ENCODE measurements around the gene MAP2K1. TPM values are rescaled to one million over a fixed set of nuclear protein-coding genes. Genes with fewer than 3 reads are reported as not detected.
"Not testable (repeated sequence)": the region's sequence is repeated elsewhere in the genome, so short reads cannot be mapped to it uniquely, and the experiment has no call there.

Gene MAP2K1
- total RNA-seq, 6 experiments from 2014 or later, result 25.7 to 68.8 (median 53.9) TPM

DNA sequence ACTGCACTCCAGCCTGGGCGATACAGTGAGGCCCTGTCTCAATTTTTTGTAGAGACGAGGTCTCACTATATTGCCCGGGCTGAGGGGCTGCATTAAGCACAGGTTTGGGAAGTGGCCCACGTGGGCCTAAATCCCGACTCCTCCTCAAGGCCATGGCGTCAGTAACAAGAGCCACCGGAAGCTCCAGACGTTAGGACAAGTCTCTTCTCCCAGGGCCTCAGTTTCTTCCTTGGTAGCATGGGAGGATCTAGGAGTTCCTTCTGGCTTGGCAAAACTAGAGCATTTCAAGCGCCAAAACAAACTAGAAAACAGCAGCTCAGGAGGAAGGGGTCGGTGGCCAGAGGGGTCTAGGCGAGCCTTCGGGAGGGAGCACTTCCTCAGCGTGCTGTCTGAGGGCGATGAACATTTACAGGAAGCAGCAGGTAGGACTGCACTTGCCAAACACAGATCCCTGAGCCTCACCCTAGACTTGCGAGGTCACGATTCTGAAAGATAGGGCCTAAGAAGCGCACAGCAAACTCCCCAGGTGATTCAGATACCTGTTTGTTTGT is 110.3 kb downstream of the MAP2K1 start:
- WGBS (ENCODE audit: insufficient coverage, low coverage, low lambda C conversion rate, missing lambda C conversion rate), result 0% methylated on average over 11 of the region's 17 CpGs
- ATAC-seq (peak; percentile 32 to 43 (median 34)), DNase-seq (no peak)
- no peak for TF ChIP-seq POLR2A (IDR thresholded peaks at IDR 0.05)
- TF ChIP-seq, protein P1, sequence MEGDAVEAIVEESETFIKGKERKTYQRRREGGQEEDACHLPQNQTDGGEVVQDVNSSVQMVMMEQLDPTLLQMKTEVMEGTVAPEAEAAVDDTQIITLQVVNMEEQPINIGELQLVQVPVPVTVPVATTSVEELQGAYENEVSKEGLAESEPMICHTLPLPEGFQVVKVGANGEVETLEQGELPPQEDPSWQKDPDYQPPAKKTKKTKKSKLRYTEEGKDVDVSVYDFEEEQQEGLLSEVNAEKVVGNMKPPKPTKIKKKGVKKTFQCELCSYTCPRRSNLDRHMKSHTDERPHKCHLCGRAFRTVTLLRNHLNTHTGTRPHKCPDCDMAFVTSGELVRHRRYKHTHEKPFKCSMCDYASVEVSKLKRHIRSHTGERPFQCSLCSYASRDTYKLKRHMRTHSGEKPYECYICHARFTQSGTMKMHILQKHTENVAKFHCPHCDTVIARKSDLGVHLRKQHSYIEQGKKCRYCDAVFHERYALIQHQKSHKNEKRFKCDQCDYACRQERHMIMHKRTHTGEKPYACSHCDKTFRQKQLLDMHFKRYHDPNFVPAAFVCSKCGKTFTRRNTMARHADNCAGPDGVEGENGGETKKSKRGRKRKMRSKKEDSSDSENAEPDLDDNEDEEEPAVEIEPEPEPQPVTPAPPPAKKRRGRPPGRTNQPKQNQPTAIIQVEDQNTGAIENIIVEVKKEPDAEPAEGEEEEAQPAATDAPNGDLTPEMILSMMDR (IDR thresholded peaks at IDR 0.05), result no peak
- peak overlapping the region; percentile 83 to 93 (median 90) for H3K4me3 ChIP-seq
- H3K36me3 ChIP-seq, result peaks cover 2 to 65% (median 32%) of the 10 kb centered on the region in 4 donors
- peak overlapping the region; percentile 65 to 85 (median 75) for H3K27ac ChIP-seq
- H3K27me3 ChIP-seq, result no peaks in the 10 kb centered on the region
- intact Hi-C loops (cut with DNase I), result loop anchor here (10.0 kb wide), 2 partner anchors 112 to 202 kb away; partner anchors contain the start of genes MAP2K1 (in 2 of the 2) and DIS3L (in 1 of the 2)
- H3K4me1 ChIP-seq, result peaks cover 0 to 34% (median 10%) of the 10 kb centered on the region in 4 donors
- H3K9me3 ChIP-seq, result no peaks in the 10 kb centered on the region

DNA sequence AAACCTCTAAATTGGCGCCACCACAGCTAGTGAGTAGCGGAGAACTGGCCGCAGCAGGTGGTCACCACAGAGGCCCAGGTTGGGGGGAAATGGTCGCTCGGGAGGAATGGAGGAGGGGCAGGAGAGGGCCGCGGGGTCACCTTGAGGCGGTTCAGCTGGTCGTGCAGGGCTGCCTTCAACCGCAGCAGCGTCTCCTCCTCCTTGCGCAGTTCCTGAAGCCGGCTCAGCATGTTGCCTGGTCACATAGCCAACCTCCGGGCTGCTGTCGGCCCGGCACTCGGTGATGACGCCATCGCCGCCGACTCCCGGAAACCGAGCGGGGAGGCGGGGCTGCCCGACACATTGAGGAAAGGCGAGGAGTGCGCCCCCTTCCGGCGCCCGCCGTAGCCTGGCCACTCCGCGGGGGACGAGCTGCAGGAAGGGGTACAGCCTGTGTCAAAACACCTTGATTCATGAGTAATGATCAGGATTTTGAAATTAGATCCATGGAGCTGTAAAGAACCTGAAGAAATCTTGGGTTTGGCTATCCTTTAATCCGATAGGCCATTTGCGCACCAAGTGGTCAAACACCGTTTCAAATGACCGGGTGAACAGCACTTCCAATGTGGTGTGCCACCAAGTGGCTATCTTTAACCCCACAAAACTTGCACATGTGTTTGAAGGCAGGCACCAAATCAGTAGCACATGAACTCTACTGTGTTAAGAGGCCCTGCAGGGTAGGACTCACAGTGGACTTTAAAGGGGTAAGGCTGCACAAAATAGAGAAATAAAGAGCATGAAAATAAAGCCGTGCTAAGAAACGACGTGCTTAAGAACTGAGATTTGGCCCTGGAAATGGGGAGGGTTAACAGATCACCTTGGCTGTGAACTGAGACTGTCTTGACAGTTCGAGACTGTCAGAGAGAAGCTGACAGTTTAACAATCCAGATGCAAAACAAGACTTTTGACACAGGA is 111.1 kb downstream of the MAP2K1 start, which contains the start of gene SNAPC5:
Gene SNAPC5 (minus strand): TSS at position 261 of the 954 bp plus-strand sequence. CDS start 31 bp downstream, at position 230.
- Histone ChIP-seq H3K9me3 (no peaks in the 10 kb centered on the region), H3K4me3 (peak within 1 kb of the TSS; percentile 83 to 93 (median 90)), H3K36me3 (peaks cover 8 to 65% (median 33%) of the 10 kb centered on the region in 4 donors), H3K4me1 (peaks cover 0 to 39% (median 12%) of the 10 kb centered on the region in 4 donors), H3K27ac (peak within 1 kb of the TSS; percentile 65 to 85 (median 75)), H3K27me3 (no peaks in the 10 kb centered on the region)
- DNase-seq, result peak; percentile 96 to 97 (median 97)
- TF ChIP-seq POLR2A (IDR thresholded peaks at IDR 0.05), result peak; percentile 80
- TF ChIP-seq, protein P1 (IDR thresholded peaks at IDR 0.05), result peak; percentile 98 to 99 (median 98)
- ATAC-seq, result peak; percentile 95 to 97 (median 96)
- WGBS (ENCODE audit: insufficient coverage, low coverage, low lambda C conversion rate, missing lambda C conversion rate), result 5% methylated on average over 35 of the region's 43 CpGs
- intact Hi-C loops (cut with DNase I), result loop anchor here (10.0 kb wide), 2 partner anchors 113 to 203 kb away; partner anchors contain the start of genes MAP2K1 (in 2 of the 2) and DIS3L (in 1 of the 2)

DNA sequence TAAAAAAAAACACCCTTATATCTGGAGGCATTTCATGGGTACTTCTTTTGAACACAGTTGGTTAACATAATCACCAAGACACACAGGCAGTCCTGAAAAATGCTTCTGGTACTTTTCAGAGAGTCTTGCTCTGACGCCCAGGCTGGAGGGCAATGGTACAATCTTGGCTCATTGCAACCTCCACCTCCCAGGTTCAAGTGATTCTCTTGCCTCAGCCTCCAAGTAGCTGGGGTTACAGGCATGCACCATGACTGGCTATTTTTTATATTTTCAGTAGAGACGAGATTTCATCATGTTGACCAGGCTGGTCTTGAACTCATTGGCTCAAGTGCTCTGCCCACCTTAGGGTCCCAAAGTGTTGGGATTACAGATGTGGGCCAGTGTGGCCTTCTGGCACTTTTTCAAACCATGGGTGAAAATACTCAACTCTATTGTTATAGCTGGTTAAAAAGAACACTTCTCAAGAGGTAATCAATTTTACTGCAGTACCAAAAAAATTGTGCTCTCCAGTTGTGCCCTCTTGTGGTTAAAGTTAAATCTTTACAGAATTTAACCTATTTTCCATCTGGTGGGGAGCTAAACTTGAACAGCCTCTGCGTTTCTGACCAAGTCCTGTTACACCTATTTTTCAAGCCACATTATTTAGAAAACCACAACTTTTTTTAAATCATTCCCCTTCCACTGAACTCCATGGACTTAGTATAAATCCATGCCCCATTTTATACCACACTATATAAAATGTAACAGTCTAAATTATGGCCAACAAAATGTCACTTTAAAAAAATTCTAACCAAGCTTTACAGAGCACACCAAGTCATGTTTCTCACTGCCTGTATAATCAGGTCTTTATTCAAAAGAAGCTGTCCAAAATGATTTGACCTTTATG is 112.0 kb downstream of the MAP2K1 start:
- Histone ChIP-seq H3K27me3 (no peaks in the 10 kb centered on the region), H3K4me3 (no peak overlapping the region), H3K36me3 (peaks cover 8 to 61% (median 35%) of the 10 kb centered on the region in 4 donors), H3K4me1 (peaks cover 0 to 48% (median 17%) of the 10 kb centered on the region in 4 donors), H3K27ac (peak overlapping the region in 1 of 3 donors; percentile 0), H3K9me3 (no peaks in the 10 kb centered on the region)
- intact Hi-C loops (cut with DNase I), result loop anchor here (10.0 kb wide), 2 partner anchors 114 to 204 kb away; partner anchors contain the start of genes MAP2K1 (in 2 of the 2) and DIS3L (in 1 of the 2)
- DNase-seq (no peak), ATAC-seq (peak in 1 of 4 donors; percentile 4)
- 50% methylated on average over 2 of the region's 3 CpGs for WGBS (ENCODE audit: insufficient coverage, low coverage, low lambda C conversion rate, missing lambda C conversion rate)
- TF ChIP-seq POLR2A (IDR thresholded peaks at IDR 0.05), result no peak
- TF ChIP-seq, protein P1 (IDR thresholded peaks at IDR 0.05), result peak; percentile 30 to 48 (median 42)

DNA sequence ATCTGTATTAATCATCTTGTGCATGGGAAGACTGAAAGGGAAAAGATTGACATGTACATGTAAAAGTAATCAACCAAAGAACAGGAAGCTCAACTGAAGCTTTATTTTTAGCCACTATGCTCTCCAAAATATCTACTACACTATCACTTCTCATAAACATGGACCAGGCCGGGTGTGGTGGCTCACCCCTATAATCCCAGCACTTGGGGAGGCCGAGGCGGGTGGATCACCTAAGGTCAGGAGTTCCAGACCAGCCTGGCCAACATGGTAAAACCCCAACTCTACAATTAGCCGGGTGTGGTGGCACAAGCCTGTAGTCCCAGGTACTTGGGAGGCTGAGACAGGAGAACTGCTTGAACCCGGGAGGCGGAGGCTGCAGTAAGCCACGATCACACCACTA is 113.6 kb downstream of the MAP2K1 start:
- not testable (repeated sequence) for DNase-seq
- Histone ChIP-seq H3K36me3 (peaks cover 8 to 56% (median 34%) of the 10 kb centered on the region in 4 donors), H3K4me1 (peaks cover 0 to 34% (median 12%) of the 10 kb centered on the region in 4 donors)

More for the DNA sequence above, 113.6 kb downstream of the MAP2K1 start:
- ATAC-seq; H3K27ac ChIP-seq; intact Hi-C loops (cut with DNase I); H3K4me3 ChIP-seq; H3K9me3 ChIP-seq; H3K27me3 ChIP-seq: not testable (repeated sequence)
- 82% methylated on average over 3 of the region's 7 CpGs for WGBS (ENCODE audit: insufficient coverage, low coverage, low lambda C conversion rate, missing lambda C conversion rate)
